Heart left ventricle (tissue), 16 donors: Measurements from ENCODE around the gene TCIRG1. TPM values are rescaled to one million over a fixed set of nuclear protein-coding genes. Genes with fewer than 3 reads are reported as not detected.

Experiments used
- ATAC-seq, 4 donors: fragments of 200-7000 bp; cut with Tn5 transposase; one replicate each; pipeline ENCODE4 v1.9.1; 2020 to 2022; ENCODE audit warnings: moderate library complexity in 4 of 4, mild to moderate bottlenecking in 3 of 4, moderate number of reproducible peaks in 1 of 4
- DNase-seq, 5 donors: peaks; one replicate each; pipeline ENCODE4 v3.0.0-alpha.2; 2020
- H3K27ac ChIP-seq, 12 donors: fragments of 200-600 bp; sonication (generic) in 4 of 12; one replicate each; pipeline versions ENCODE4 v1.5.0 to v1.8.0; 2016 to 2022; ENCODE audit warnings: mild to moderate bottlenecking in 2 of 12
- H3K27me3 ChIP-seq, 9 donors: fragments of 200-600 bp; sonication (generic) in 2 of 9; one replicate each; pipeline versions ENCODE4 v1.5.1 to v1.8.0; 2016 to 2022; ENCODE audit warnings: mild to moderate bottlenecking in 3 of 9
- H3K36me3 ChIP-seq, 9 donors: fragments of 200-600 bp; sonication (generic) in 2 of 9; one replicate each; pipeline versions ENCODE4 v1.5.0 to v1.8.0; 2018 to 2022; ENCODE audit warnings: mild to moderate bottlenecking in 2 of 9
- H3K4me1 ChIP-seq, 12 donors: fragments of 200-600 bp; sonication (generic) in 4 of 12; one replicate each; pipeline versions ENCODE4 v1.5.0 to v1.8.0; 2016 to 2022; ENCODE audit warnings: mild to moderate bottlenecking in 3 of 12
- H3K4me3 ChIP-seq, 12 donors: fragments of 200-600 bp; sonication (generic) in 4 of 12; one replicate each; pipeline versions ENCODE4 v1.5.0 to v1.8.0; 2017 to 2022; ENCODE audit warnings: mild to moderate bottlenecking in 9 of 12, moderate library complexity in 4 of 12
- H3K9me3 ChIP-seq, 12 donors: fragments of 200-600 bp; sonication (generic) in 4 of 12; one replicate each; pipeline versions ENCODE4 v1.5.0 to v1.8.0; 2016 to 2022; ENCODE audit warnings: mild to moderate bottlenecking in 1 of 12
- POLR2A ChIP-seq, 2 donors: fragments of 450-650 bp; IDR thresholded peaks; one replicate each; pipeline ENCODE4 v1.6.1; 2017; ENCODE audit warnings: antibody characterized with exemption in 2 of 2, mild to moderate bottlenecking in 2 of 2, moderate library complexity in 2 of 2
- WGBS, 4 donors: extraction: QIAGEN DNeasy Blood & Tissue Kit in 2 of 4; methylation state at CpG; one replicate each; pipeline versions ENCODE4 v1.1.5 to v1.1.7; 2013 to 2018; 5-methylcytosine and 5-hydroxymethylcytosine counted together
- intact Hi-C, 10 donors: fragments of 100-400 bp; cut with DNase I; formaldehyde crosslinking; loops; one replicate each; pipeline versions ENCODE4 v1.11.1 to v1.14.2; 2022
- polyA plus RNA-seq, 2 donors: library from polyadenylated mRNA; stranded (reverse); fragments of 200-250 nt; gene quantifications; one replicate each; pipeline ENCODE4 v1.2.3, GENCODE V29; 2013
- total RNA-seq, 9 donors: library from RNA; depleted of rRNA in 2 of 9; stranded (reverse); fragments of >200 nt in 2 of 9; fragmentation: NEBNext Ultra II Directional in 3 of 9; extraction: Animal tissue kit (Norgen Biotek cat#: 25700) in 3 of 9; gene quantifications; one replicate each; pipeline versions ENCODE4 v1.1.0 to v1.2.4, GENCODE V29; 2016 to 2023
- TF ChIP-seq, protein P1 (sequence below), 12 donors: fragments of 200-600 bp; sonication (generic) in 4 of 12; IDR thresholded peaks; one replicate each; pipeline versions ENCODE4 v1.5.0 to v1.8.0; 2018 to 2022; ENCODE audit warnings: antibody characterized with exemption in 12 of 12, mild to moderate bottlenecking in 5 of 12
- donor health status: ischemic (EF 13 %, LVEDD 7.1; RV severe dilation, severe dysfunction).
- donor health status: healthy with polysubstance abuse.
- donor health status: DM: no; HTN: yes; CAD: no.
- donor health status: DM: no; HTN: no; CAD: no.
- donor health status: ischemic (EF 25% LVEDD 6.9; RV normal size, moderate dysfunction).
- donor health status: ischemic (EF 25% LVEDD 5.7; RV mildly dilated, moderate dysfunction).
- donor health status: healthy.
- donor health status: DM: yes; HTN: yes; CAD: no.
- donor health status: ischemic (EF 35%, LVEDD 5.7; RV mildly dilated, moderate dysfunction).
- donor health status: nonischemic (EF 11% LVEDD 7.7; RV severe dilation, severe dysfunction).
- donor health status: DM: yes; HTN: yes; CAD: no.
- donor health status: PGD.
- donor health status: ischemic (EF 29% LVEDD 5.4; RV normal size, mild dysfunction).
- donor health status: nonischemic (EF 23%, LVEDD 6.1; RV moderate dilation, normal function).

TCIRG1 gene
- total and polyA plus RNA-seq, 11 donors, result 10.2 to 88.7 (median 25.5) TPM

DNA sequence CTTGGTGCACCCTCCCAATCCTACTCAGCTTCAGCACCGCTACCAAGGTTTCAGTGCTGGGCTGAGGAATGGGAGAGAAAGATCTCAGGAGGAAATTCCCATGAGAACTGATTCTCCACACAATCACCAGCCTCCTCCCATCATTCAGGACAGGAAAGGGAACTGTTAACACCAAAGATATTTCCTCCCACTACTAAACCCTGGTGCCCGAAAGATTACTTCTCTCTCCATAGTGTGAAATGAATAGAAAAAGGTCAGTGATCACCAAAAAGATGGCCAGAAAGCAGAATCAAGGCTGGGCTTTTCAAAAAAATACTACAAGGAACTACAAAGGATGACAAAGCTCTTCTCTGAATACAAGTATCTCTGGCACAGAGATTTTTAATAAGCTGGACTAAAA lies 26.1 kb downstream of the TCIRG1 start:
- H3K27me3 ChIP-seq, result no peaks in the 10 kb centered on the region
- H3K4me3 ChIP-seq, result no peak overlapping the region
- peaks cover 0 to 95% (median 72%) of the 10 kb centered on the region in 9 donors for H3K36me3 ChIP-seq
- peak in 1 of 4 donors; percentile 18 for ATAC-seq
- peaks cover 0 to 14% (median 0%) of the 10 kb centered on the region in 12 donors for H3K4me1 ChIP-seq
- no peak for TF ChIP-seq POLR2A (IDR thresholded peaks at IDR 0.05)
- TF ChIP-seq, protein P1, sequence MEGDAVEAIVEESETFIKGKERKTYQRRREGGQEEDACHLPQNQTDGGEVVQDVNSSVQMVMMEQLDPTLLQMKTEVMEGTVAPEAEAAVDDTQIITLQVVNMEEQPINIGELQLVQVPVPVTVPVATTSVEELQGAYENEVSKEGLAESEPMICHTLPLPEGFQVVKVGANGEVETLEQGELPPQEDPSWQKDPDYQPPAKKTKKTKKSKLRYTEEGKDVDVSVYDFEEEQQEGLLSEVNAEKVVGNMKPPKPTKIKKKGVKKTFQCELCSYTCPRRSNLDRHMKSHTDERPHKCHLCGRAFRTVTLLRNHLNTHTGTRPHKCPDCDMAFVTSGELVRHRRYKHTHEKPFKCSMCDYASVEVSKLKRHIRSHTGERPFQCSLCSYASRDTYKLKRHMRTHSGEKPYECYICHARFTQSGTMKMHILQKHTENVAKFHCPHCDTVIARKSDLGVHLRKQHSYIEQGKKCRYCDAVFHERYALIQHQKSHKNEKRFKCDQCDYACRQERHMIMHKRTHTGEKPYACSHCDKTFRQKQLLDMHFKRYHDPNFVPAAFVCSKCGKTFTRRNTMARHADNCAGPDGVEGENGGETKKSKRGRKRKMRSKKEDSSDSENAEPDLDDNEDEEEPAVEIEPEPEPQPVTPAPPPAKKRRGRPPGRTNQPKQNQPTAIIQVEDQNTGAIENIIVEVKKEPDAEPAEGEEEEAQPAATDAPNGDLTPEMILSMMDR (IDR thresholded peaks at IDR 0.05), result no peak
- H3K27ac ChIP-seq, result no peak overlapping the region
- 66 to 78% (median 71%) methylated on average over 2 of the region's 2 CpGs for WGBS, 4 donors
- no peaks in the 10 kb centered on the region for H3K9me3 ChIP-seq
- no peak for DNase-seq
- intact Hi-C loops, result loop anchor here in 1 of 10 donors (10.0 kb wide), 1 partner anchor 110 kb away; no protein-coding TSS in a partner anchor

DNA sequence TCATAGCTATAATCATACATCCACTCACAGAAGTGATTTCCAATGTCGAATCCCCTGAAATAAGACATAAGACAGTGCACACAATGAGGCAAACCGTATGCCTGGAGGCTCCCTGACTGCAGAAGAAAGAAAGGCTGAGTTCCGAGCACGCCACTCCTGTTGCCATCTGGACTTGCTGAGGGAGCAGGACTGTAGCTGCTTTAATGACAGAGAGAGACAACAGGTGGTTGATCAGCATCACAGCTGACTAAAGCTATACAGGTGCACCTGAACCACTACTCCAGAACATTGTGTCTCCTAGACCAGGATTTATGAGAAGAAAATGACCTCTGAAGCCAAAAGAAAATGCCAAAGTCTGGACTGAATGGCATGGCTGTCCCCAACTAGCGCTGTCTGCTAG lies 27.0 kb downstream of the TCIRG1 start:
- TF ChIP-seq POLR2A (IDR thresholded peaks at IDR 0.05), result no peak
- TF ChIP-seq, protein P1 (IDR thresholded peaks at IDR 0.05), result no peak

DNA sequence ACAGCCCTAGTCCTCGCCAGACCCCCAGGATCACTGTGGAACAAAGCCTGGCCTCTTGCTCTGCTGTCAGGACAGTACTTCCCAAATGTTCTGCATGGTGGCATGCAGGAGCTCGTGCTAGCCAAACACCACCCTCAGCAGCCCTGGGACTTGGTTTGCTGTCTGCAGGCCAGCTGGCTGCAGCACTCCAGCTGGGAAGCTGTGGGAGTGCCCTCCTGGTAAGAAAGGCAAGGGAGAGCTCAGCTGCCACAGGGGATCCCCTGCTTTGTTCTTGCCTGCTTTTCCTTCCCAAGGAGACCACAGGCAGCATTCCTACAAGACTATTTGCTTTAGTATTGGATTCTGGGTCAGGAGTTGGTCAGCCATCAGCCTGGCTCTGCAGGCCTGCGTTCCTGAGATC lies 27.9 kb downstream of the TCIRG1 start:
- no peaks in the 10 kb centered on the region for H3K27me3 ChIP-seq
- H3K4me3 ChIP-seq, result no peak overlapping the region
- WGBS, 4 donors, result 81 to 89% (median 84%) methylated on average over 3 of the region's 3 CpGs
- peaks cover 0 to 97% (median 82%) of the 10 kb centered on the region in 9 donors for H3K36me3 ChIP-seq
- ATAC-seq (peak; percentile 20 to 76 (median 60)), DNase-seq (no peak)
- no peaks in the 10 kb centered on the region for H3K9me3 ChIP-seq
- H3K27ac ChIP-seq, result no peak overlapping the region
- no peak for TF ChIP-seq POLR2A (IDR thresholded peaks at IDR 0.05)
- TF ChIP-seq, protein P1 (IDR thresholded peaks at IDR 0.05), result no peak
- peaks cover 0 to 14% (median 0%) of the 10 kb centered on the region in 12 donors for H3K4me1 ChIP-seq
- intact Hi-C loops, result loop anchor here in 1 of 10 donors (10.0 kb wide), 1 partner anchor 108 kb away; no protein-coding TSS in a partner anchor

More for the DNA sequence above, 27.0 kb downstream of the TCIRG1 start:
- Histone ChIP-seq H3K27me3 (no peaks in the 10 kb centered on the region), H3K4me3 (no peak overlapping the region), H3K4me1 (peaks cover 0 to 14% (median 0%) of the 10 kb centered on the region in 12 donors), H3K9me3 (no peaks in the 10 kb centered on the region), H3K27ac (no peak overlapping the region), H3K36me3 (peaks cover 0 to 97% (median 81%) of the 10 kb centered on the region in 9 donors)
- ATAC-seq (no peak), DNase-seq (no peak)
- intact Hi-C loops, result loop anchor here in 1 of 10 donors (10.0 kb wide), 1 partner anchor 109 kb away; no protein-coding TSS in a partner anchor
- 93 to 96% (median 95%) methylated on average over 5 of the region's 5 CpGs for WGBS, 4 donors

DNA sequence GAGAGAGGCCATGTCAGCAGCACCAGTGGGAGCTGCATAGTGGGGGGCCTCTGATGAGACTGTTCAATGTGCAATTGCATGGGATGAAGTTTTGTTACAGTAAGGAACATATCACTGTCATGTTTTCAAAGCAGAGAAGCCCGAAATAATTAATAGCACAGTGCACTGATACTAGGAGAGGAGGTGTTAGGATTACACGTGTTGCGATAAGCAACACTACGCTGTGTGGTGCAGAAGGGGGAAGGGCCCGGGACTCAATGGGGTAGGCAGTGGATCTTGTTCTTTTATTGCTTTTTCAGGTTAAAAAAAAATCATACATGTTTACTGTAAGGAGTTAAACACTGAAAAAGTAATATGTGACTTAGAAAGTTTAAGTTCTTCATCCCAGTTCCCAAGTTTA lies 29.2 kb downstream of the TCIRG1 start:
- H3K27ac ChIP-seq, result no peak overlapping the region
- intact Hi-C loops, result loop anchor here in 1 of 10 donors (10.0 kb wide), 1 partner anchor 107 kb away; no protein-coding TSS in a partner anchor
- no peak overlapping the region for H3K4me3 ChIP-seq
- DNase-seq (no peak), ATAC-seq (no peak)
- 83 to 88% (median 84%) methylated on average over 5 of the region's 5 CpGs for WGBS, 4 donors
- TF ChIP-seq, protein P1 (IDR thresholded peaks at IDR 0.05), result no peak
- TF ChIP-seq POLR2A (IDR thresholded peaks at IDR 0.05), result no peak
- H3K9me3 ChIP-seq, result no peaks in the 10 kb centered on the region
- H3K27me3 ChIP-seq, result no peaks in the 10 kb centered on the region
- H3K4me1 ChIP-seq, result peaks cover 0 to 14% (median 0%) of the 10 kb centered on the region in 12 donors
- H3K36me3 ChIP-seq, result peaks cover 0 to 97% (median 76%) of the 10 kb centered on the region in 9 donors
